Psoas muscle (tissue), 8 donors: Measurements from ENCODE around the gene HMCES. TPM values are rescaled to one million over a fixed set of nuclear protein-coding genes. Genes with fewer than 3 reads are reported as not detected.

Source experiments
- ATAC-seq, 4 donors: fragments of 200-7000 bp; cut with Tn5 transposase; one replicate each; pipeline ENCODE4 v1.9.1; 2020; ENCODE audit warnings: moderate library complexity in 3 of 4, mild to moderate bottlenecking in 2 of 4
- DNase-seq, 2 donors: peaks; one replicate each; pipeline ENCODE4 v3.0.0-alpha.2; 2020
- H3K27ac ChIP-seq: fragments of 200-600 bp; one replicate; pipeline ENCODE4 v1.8.0; 2022
- H3K27me3 ChIP-seq, 3 donors: fragments of 200-600 bp in 1 of 3; one replicate each; pipeline versions ENCODE4 v1.6.1 to v1.8.0; 2013 to 2022; ENCODE audit warnings: low read length in 2 of 3, mild to moderate bottlenecking in 2 of 3, moderate library complexity in 1 of 3; ENCODE audit not compliant: insufficient read depth in 3 of 3
- H3K36me3 ChIP-seq, 2 donors: fragments of 200-600 bp in 1 of 2; one replicate each; pipeline versions ENCODE4 v1.6.1 to v1.8.0; 2013 to 2022; ENCODE audit warnings: low read depth in 1 of 2, mild to moderate bottlenecking in 1 of 2, moderate library complexity in 1 of 2; ENCODE audit not compliant: insufficient read depth in 1 of 2
- H3K4me1 ChIP-seq: fragments of 200-600 bp; one replicate; pipeline ENCODE4 v1.8.0; 2022
- H3K4me3 ChIP-seq: fragments of 200-600 bp; one replicate; pipeline ENCODE4 v1.8.0; 2022; ENCODE audit warnings: mild to moderate bottlenecking
- H3K9me3 ChIP-seq: fragments of 200-600 bp; one replicate; pipeline ENCODE4 v1.8.0; 2022
- WGBS, 3 donors: extraction: QIAGEN DNeasy Blood & Tissue Kit; methylation state at CpG; one replicate each; pipeline versions ENCODE4 v1.1.6 to v1.1.7; 2013; 5-methylcytosine and 5-hydroxymethylcytosine counted together
- intact Hi-C, 2 donors: fragments of 100-400 bp; cut with DNase I; formaldehyde crosslinking; loops; one replicate each; pipeline versions ENCODE4 v1.11.0 to v1.14.2; 2022
- polyA plus RNA-seq, 3 donors: library from polyadenylated mRNA; stranded (reverse); fragments of 200-250 nt; gene quantifications; one replicate each; pipeline ENCODE4 v1.2.3, GENCODE V29; 2013
- total RNA-seq, 4 donors: library from RNA; stranded (reverse); fragmentation: NEBNext Ultra II Directional in 2 of 4; extraction: Animal tissue kit (Norgen Biotek cat#: 25700) in 2 of 4; gene quantifications; one replicate each; pipeline versions ENCODE4 v1.2.1 to v1.2.4, GENCODE V29; 2021 to 2023
- TF ChIP-seq, protein P1 (sequence below): fragments of 200-600 bp; IDR thresholded peaks from one replicate; pipeline ENCODE4 v1.8.0; 2022; ENCODE audit warnings: antibody characterized with exemption
- donor health status: healthy with polysubstance abuse.
- donor health status: DM: no; HTN: no; CAD: no; lungs with moderate emphysema.
- donor health status: Bipolar disorder and iron deficiency.
- donor health status: healthy.
- donor health status: DM: yes; HTN: yes; CAD: no.
- donor health status: DM: no; HTN: no; CAD: no.
- donor health status: DM: no; HTN: no; CAD: no.
- donor health status: DM: yes; HTN: yes; CAD: no.

The HMCES gene
- total and polyA plus RNA-seq, 7 donors = 32.6 to 37.4 (median 35.7) TPM

DNA sequence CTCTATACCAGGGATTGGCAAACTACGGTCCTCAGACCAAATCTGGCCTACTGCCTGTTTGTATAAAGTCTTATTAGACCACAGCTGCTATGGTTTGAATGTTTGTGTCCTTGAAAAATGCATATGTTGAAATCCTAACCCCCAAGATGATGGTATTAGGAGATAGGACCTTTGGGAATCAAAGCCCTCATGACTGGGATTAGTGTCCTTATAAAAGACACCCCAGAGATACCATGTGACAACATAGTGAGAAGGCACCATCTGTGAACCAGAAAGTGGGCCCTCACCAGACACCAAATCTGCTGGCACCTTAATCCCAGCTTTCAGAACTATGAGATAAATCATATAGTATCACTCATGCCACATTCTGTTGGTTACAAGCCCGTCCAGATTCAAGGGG, 7.4 kb downstream of the HMCES start:
- H3K9me3 ChIP-seq = no peaks in the 10 kb centered on the region
- no peak overlapping the region for H3K27ac ChIP-seq
- peaks cover 6 to 35% of the 10 kb centered on the region in 2 donors for H3K36me3 ChIP-seq
- no peak for ATAC-seq
- no peaks in the 10 kb centered on the region for H3K27me3 ChIP-seq
- DNase-seq = no peak
- intact Hi-C loops = no loop called here
- 75 to 87% (median 79%) methylated on average over 2 of the region's 2 CpGs for WGBS, 3 donors
- TF ChIP-seq, protein P1, sequence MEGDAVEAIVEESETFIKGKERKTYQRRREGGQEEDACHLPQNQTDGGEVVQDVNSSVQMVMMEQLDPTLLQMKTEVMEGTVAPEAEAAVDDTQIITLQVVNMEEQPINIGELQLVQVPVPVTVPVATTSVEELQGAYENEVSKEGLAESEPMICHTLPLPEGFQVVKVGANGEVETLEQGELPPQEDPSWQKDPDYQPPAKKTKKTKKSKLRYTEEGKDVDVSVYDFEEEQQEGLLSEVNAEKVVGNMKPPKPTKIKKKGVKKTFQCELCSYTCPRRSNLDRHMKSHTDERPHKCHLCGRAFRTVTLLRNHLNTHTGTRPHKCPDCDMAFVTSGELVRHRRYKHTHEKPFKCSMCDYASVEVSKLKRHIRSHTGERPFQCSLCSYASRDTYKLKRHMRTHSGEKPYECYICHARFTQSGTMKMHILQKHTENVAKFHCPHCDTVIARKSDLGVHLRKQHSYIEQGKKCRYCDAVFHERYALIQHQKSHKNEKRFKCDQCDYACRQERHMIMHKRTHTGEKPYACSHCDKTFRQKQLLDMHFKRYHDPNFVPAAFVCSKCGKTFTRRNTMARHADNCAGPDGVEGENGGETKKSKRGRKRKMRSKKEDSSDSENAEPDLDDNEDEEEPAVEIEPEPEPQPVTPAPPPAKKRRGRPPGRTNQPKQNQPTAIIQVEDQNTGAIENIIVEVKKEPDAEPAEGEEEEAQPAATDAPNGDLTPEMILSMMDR = no peak
- no peak overlapping the region for H3K4me3 ChIP-seq
- no peaks in the 10 kb centered on the region for H3K4me1 ChIP-seq

DNA sequence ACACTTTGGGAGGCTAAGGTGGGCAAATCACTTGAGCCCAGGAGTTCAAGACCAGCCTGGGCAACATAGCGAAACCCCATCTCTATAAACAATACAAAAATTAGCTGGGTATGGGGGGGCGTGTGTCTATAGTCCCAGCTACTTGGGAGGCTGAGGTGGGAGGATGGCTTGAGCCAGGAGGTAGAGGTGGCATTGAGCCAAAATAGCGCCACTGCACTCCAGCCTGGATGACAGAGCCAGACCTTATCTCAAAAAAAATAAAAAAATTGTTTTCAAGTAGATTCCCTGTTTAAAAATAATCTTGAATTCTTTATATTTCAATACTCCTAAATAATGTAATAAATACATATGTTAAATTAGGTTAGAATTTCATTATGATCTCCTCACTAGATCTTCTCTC, 9.8 kb downstream of the HMCES start:
- no peak for ATAC-seq

DNA sequence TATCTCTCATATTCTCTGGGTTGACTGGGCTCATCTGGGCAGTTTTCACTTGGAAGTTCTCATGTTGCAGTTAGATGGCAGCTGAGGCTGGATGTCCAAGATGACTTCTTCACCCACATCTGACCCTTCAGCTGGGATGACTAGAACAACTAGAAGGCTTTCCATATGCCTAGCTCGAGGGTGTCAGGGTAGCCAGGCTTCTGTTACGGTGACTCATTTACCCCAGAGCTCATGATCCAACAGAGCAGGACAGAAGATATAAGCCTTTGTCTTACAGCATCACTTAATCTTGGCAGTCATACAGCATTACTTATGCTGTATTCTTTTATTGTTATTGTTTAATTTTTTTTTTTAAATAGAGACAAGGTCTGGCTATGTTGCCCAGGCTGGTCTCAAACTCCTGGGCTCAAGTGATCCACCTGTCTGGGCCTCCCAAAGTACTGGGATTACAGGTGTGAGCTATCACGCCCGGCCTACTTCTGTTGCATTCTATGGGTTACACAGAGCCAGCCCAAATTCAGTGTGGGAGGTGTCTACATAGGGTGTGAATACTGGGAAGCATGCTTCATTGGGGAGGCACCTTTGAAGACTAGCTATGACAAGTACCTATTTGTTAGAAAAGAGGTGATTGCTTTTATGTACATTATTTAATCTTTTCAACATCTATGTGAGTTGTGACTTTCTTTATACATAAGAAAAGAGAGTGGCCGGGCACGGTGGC, 10.7 kb downstream of the HMCES start:
- TF ChIP-seq, protein P1 = no peak
- H3K27ac ChIP-seq = no peak overlapping the region
- intact Hi-C loops = no loop called here
- no peak overlapping the region for H3K4me3 ChIP-seq
- no peaks in the 10 kb centered on the region for H3K27me3 ChIP-seq
- WGBS, 3 donors = 83 to 93% (median 88%) methylated on average over 6 of the region's 6 CpGs
- DNase-seq = no peak
- H3K4me1 ChIP-seq = peaks cover 5% of the 10 kb centered on the region
- ATAC-seq = peak in 1 of 4 donors; percentile 19
- peaks cover 6 to 62% of the 10 kb centered on the region in 2 donors for H3K36me3 ChIP-seq
- H3K9me3 ChIP-seq = no peaks in the 10 kb centered on the region

More for the DNA sequence above, 9.8 kb downstream of the HMCES start:
- Histone ChIP-seq H3K4me1 (peaks cover 5% of the 10 kb centered on the region), H3K9me3 (no peaks in the 10 kb centered on the region), H3K36me3 (peaks cover 6 to 53% of the 10 kb centered on the region in 2 donors), H3K4me3 (no peak overlapping the region), H3K27me3 (no peaks in the 10 kb centered on the region), H3K27ac (no peak overlapping the region)
- 91 to 94% (median 92%) methylated on average over 3 of the region's 3 CpGs for WGBS, 3 donors
- intact Hi-C loops = no loop called here
- DNase-seq = no peak
- TF ChIP-seq, protein P1 = no peak

DNA sequence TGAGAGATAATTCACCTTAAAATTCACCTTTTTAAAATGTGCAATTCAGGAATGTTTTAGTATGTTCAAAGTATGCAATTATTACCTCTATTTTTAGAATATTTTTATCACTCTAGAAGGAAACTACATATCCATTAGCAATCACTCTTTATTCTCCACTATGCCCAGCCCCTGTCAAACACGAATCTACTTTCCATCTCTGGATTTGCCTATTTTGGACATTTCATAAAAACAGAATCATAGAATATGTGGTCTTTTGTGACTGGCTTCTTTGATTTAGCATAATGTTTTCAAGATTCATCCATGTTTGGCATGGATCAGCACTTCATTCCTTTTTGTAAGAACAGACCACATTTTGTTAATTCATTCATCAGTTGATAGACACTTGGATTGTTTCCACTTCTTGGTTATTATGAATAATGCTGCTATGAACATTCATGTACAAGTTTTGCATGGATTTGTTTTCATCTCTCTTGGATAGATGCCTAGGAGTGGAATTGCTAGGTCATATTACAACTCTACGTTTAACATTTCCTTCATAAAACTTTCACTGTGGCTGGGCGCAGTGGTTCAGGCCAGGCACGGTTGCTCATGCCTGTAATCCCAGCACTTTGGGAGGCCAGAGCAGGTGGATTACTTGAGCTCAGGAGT, 12.7 kb downstream of the HMCES start:
- Histone ChIP-seq H3K27me3 (no peaks in the 10 kb centered on the region), H3K27ac (no peak overlapping the region), H3K36me3 (peaks cover 6 to 82% of the 10 kb centered on the region in 2 donors), H3K4me1 (peaks cover 5% of the 10 kb centered on the region), H3K4me3 (no peak overlapping the region), H3K9me3 (no peaks in the 10 kb centered on the region)
- intact Hi-C loops = no loop called here
- 38 to 62% (median 45%) methylated on average over 4 of the region's 4 CpGs for WGBS, 3 donors
- ATAC-seq = no peak
- TF ChIP-seq, protein P1 = no peak
- DNase-seq = no peak
